ENCODE results near the gene ADCY9.
"Not testable (repeated sequence)": the region's sequence is repeated elsewhere in the genome, so short reads cannot be mapped to it uniquely, and the experiment has no call there.

Gene ADCY9

DNA sequence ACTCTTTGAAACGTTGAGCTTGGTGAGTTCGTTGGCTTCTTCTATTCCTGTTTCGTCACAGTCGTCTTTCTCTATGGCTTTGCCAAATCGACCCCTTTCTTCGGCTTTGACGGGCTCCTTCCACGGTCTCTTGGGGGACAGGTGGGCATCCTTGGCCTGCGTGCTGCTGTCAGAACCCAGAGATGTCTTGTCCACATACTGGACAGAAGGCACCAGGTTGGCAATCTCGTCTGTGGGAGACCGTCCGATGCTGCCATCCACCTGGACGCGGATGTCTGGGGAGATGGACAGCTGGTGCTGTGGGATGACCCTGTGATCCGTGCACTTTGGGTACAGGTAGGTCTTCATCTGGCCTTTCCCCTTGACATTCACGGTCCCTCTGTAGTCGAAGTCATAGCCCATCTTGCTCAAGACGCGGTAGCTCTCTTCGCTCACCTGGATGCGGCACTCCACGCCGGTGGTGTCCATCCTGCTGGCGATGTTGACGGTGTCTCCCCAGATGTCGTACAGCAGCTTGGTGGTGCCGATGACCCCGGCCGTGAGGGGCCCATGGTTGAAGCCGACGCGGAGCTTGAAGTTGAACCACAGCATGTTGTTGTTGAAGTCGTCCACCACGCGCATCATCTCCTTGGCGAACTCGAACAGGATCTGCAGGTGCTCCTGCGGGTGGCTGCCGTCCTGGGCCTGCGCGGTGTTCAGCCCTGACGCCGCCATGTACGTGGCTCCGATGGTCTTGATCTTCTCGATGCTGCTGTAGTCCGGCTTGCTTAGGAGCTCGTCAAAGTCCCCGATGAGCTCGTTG is 150.3 kb downstream of the ADCY9 start:
- no peak for DNase-seq

DNA sequence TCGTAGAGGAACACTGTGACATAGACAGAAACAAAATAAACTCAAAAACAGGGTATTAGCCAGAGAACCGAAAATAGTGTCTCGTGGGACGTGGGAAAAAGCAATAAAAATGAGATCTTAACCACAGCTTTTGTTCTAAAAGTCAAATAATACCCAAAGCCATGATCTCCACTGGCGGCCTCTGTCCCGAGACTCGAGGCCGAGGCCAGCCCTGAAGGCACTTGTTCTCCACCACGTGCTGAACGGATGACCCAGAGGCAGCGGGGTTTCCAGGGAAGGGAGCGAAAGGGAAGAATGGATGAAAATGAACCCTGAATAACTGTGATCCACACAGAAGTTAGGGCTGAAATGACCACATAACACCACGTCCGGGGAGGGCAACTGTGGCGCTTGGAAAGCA is 150.9 kb downstream of the ADCY9 start:
- DNase-seq: no peak

DNA sequence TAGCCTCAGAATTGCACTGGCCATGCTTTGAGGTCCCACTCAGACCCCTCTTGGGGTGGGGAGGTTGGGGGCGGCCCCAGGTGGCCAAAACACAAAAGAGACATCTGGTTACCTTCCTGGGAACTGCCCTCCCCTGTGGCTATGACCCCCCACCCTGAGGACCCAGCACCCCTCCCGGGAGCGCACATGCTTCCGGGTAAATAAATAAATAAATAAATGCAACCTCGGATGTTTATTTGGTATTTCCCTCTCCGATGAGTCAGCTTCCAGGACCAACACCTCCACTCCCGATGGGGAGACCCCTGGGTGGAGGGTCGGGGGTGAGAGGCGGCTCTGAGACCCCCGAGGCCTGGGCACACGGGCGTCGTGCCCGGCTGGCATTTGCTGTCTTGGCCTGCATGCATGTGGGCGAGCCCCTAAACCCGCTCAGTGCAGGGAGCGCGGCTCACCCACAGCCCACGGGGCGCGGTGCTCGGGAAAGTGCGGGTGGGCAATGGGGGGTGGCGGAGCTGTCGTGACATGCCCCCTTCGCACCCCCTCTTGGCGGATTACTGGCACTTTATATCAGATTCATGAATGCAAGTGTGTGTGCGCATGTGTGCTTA is 151.5 kb downstream of the ADCY9 start:
- DNase-seq: no peak

DNA sequence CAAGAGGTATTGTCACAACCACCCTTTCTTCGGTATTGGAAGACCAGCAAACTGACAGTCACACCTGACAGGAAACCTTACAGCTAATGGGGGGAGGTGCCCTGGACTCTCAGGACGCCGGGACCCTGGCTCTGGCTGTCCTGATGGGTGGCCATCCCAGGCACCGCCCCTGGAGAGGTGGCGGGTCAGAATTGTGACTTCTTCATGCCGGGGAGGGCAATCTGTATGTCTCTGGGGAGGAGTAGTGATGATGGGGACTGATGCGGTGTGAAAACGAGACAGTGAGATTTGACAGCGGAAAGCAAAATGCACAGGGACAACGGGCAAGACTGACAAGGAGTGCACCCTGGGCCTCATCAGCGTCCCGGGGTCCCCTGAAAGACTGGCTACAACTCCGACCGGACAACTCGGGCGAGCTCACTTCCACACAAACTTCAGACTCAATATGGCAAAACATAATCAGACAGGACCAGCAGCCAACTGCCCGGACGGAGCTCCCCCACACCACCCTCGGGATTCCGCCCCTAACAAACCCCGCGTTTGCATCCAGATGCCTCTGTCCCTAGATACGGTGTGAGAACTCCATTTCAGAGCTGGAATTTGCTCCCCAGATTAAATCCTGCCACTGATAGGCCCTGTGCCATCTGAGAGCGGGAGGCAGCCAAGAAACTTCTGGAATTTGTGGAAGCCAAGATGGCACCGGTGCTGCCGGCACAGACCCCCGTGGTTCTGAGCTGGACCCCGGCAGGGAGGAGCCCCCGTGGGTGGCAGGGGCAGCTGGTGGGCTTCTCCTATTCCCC is 152.2 kb downstream of the ADCY9 start:
- no peak for DNase-seq

DNA sequence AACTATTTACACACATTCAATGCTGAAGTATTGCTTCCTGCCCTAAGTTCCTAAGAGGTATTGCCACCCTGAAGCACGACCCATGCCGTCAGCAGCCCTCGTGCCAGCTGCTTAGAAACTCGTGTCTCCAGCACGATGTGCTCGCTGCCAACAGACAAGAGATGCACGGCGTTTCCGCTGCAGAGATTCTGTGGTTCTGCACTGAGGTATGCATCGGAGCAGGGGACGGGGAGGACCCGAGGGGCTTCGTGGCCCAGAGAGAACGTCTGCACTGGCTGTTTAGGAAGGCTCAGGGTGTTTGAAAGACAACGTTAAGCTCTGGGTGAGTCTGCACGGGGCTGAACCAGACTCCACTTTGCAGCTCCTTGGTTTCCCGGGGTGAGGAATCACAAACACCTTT is 153.0 kb downstream of the ADCY9 start:
- peak; percentile 20 for DNase-seq

DNA sequence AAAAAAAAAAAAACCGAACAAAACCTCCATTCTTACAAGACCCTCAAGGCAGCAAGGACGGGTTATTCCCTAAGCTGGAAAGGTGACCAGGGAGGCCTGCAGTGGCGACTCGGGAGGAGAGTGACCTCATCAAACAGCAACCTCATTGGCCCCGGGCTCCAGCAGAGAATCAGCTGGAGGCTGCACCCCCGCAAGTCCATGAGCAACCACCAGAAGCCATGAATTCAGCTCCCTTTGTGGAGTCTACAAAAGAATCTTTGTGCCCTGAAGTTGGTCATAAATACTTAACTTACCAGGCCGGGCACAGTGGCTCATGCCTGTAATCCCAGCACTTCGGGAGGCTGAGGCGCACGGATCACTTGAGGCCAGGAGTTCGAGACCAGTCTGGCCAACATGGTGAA is 154.8 kb downstream of the ADCY9 start:
- DNase-seq: no peak

DNA sequence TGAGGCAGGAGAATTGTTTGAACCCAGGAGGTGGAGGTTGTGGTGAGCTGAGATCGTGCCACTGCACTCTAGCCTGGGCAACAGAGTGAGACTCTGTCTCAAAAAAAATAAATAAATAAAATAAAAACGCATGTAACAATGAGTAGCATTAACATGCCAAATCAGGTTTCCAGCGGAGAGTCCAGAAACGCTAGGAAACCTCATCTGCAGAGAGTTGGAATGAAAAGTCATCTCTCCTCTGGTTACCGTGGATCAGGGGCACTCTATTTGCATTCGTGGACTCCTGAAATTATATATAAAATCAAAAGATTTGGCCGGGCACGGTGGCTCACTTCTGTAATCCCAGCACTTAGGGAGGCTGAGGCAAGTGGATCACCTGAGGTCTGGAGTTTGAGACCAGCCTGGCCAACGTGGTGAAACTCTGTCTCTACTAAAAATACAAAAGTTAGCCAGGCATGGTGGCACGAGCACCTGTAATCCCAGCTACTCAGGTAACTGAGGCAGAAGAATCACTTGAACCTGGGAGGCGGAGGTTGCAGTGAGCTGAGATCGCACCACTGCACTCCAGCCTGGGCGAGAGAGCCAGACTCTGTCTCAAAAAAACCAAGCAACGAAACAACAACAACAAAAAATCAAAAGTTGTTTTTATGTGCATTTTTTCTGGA is 156.2 kb downstream of the ADCY9 start:
- not testable (repeated sequence) for DNase-seq

DNA sequence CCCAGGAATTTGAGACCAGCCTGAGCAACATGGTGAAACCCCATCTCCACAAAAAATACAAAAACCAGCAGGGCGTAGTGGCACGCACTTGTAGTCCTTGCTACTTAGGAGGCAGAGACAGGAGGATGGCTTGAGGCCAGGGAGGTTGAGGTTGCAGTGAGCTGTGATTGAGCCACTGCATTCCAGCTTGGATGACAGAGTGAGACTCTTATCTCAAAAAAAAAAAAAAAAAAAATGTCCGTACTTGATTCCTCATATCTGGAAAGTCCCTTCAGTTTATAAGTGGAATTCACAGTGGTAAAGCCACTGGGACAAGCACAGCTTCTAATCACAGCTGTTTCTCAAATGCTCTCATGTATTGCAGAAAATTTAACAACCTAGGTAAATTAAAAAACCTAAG is 157.1 kb downstream of the ADCY9 start:
- DNase-seq: no peak

DNA sequence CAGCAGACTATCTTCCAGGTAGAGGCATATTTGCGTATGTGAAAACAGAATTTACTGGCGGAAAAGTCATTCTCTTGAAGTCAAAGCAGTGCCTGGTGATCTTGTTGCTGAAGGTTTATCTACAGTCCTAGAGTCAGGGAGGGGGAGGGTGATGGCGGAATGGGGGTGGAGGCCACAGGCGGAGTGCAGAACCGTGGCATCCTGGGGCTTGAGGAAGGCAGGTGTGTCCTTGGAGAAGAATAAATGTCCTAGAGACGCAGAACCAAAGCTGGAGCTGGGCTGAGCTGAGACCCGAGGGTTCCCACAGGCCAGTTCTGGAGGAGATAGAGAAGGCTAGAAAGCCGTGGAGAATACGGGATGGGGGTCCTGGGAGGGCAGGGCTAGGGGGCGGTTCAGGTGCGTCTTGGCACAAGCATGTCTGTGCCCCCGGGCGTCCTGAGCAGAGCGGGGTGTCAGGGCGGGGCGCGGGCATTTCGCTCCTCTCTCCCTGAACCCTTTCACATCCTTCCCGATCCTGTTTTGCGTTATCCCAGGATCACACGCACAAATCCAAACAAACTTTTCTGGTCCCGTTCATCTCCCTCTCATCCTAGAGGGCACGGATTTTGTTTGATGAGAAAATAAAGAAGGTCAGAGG is 158.8 kb downstream of the ADCY9 start:
- DNase-seq: no peak

DNA sequence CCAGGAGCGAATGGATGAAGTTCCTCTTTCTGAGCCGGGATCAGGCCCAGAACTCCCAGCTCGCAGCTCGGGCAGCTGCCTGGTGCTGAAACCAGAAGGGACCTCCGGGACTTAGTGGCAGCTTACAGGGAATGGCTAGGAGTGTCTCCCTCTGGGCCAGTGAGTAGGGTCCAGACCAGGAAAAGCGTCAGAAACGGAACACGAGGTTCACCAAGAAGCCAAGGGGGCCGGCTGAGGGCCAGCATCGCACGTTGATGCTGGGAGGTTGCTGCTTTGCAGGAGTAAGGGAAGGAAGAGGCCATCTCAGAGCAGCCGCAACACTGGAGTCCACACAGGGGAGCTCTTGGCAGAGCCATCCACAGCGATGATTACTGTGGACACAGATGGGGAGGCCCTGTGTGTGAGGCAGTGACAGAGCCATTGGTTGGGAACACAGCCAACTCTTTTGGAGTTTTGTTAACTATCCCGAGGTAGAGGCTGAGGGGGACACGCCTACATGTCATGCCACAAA is 161.8 kb downstream of the ADCY9 start:
- no peak for DNase-seq

DNA sequence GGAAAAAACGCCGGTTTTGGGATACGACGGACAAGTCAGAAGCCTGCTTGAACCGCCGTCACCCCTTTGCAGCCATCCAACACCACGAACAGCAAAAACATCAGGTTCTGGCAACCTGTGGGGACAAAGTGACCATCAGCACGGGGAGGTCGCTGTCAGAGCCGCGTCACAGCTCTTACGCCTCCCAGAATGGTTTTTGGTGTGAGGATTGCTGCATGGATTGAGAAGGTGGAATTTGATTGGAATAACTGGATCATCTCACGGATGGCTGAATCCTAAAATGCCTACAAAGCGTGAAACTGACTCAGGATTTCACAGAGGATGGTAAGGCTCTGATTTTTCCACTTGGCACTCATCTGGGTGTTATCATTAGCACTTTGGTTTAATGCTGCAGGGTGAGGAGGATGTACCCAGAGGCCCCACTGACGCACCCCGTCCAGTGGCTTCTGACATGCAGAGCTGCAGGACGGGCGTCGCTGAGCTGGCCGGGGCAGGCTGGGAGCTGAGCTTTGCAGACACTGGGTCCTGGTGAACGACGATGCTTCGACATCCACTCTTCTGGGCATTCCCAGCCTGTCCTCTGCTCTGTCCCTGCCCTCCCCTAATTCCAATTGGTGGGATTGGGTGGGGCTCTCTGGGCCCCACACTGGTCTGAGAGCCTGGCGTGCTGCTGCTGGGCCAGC is 162.4 kb downstream of the ADCY9 start:
- DNase-seq: no peak

DNA sequence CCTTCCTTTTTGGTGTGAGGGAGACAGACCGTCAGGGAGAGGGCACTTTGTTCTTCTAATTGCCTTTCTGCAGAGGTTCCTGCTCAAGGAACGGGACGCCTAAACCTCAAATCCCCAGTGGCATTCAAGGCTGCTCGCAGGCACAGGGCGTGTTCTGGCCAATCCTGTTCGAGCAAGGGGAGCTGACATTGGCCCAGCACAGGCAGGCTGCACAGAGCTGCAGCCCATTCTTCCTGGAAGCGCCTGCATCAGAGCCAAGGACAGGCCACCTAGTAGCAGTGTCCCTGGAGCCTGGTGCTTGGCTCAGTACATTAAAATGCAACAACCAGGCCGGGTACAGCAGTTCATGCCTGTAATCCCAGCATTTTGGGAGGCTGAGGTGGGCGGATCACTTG is 163.5 kb downstream of the ADCY9 start:
- DNase-seq: no peak

DNA sequence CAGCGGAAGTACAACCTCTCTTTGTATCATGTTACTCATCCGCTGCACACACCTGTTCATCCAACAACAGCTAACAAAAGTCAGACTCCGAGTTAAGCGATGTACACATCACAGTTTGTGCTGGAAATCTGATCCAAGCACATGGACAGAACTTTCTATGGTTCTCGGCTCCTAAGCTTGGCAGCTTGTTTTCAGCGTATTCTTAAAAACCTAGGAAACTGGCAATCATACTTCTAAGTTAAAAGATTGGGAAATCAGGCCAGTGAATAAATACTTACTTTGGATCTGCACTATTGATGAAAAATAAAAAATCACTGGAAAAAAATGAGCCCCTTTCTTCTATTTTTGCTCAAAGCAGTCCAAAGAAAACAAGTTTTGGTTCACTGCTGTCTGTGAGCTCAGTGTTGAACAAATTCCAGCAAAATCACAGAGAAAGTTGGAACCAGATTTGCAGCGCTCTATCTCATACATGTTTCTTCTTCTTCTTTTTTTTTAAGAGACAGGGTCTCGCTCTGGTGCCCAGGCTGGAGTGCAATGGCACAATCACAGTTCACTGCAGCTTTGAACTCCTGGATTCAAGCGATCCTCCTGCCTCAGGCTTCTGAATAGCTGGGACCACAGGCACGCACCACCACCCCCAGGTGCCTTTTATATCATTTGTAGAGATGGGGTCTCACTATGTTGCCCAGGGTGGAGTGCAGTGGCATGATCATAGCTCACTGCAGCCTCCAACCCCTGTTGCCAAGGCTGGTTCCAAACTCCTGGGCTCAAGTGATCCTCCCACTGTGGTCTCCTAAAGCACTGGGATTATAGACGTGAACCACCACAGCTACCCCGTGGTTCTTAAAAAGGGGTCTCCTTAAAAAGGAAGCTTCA is 164.1 kb downstream of the ADCY9 start:
- no peak for DNase-seq

DNA sequence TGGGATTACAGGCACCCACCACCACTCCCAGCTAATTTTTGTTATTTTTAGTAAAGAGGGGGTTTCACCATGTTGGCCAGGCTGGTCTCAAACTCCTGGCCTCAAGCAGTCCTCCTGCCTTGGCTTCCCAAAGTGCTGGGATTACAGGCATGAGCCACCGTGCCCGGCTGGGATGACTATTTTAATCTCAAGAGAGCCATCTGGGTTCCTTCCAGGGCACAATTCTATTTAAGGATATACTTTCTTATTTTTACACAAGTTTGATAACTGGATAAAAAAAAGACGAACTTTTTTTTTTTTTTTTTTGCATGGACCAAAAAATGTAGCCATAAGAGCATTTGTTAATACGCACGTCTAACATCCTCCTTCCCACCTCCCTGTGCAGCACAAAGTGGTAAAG is 164.9 kb downstream of the ADCY9 start:
- not testable (repeated sequence) for DNase-seq

DNA sequence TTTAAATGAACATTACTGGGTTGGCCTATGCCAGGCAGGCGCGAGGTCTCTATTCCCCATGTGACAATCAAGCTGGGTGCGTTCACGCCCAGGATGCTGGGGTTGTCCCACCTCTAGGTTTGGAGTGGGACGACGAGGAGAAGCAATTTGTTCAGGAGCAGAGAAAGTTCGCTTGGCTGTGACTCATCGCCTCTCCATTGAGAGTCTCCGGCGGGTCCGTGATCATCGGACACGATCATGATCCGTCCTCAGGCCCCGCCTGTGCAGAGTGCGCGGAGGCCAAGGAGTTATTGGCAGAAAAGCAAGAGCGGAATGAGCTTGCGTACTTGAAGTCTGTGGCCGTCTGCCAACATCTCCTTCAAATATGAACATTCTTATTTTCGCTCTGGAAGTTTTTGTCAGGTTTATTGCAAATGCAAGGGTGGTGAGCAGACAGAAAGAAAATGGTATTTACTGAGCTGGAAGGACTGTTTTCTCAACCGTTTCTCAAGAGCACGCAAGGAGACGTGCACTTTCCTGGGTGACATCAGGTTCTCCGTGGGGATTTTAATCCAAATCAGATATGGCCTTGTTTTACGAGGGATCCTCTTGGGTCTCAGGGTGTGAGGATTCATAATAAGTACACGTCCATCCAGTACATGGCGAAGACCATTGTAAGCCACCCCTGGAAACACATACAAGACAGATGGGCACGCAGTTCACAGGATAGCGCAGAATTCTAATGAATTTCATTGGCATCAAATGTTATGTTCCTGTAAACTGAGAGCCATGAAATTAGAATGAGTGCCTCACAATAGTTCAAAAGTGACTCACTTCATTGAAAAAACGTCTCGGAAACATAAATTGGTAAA is 165.7 kb downstream of the ADCY9 start:
- DNase-seq: no peak

DNA sequence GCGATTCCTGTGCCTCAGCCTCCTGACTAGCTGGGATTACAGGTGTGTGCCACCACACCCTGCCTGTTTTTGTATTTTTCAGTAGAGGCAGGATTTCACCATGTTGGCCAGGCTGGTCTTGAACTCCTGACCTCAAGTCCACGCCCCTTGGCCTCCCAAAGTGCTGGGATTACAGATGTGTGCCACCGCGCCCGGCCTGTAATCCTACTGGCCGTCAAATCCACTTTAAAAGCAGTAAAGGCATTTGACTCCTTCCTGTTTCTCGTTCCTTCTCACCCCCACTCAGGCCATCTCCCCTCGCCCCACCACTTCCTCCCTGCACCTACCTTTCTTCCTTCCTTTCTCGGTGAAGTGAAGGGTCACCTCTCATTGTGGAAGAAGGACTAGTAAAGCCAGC is 166.3 kb downstream of the ADCY9 start:
- DNase-seq: no peak

DNA sequence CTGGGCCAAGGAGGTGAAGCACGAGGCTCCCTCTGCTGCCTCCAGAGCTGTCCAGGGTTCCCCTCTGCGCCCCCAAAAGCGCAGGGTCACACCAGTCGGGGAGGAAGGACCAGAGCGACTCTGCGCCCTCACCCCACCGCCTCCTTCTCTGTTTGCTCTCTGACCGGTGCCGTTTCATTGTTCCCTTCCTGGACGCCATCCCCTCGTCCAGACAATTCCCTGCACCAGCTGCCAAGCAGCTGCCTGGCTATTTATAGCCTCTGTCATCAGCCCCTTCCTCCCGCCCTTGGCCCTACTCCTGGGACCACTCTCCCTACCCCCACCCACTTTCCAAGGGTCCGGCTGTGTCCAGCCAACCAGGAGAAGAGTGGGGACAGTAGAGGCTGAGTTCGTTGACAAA is 167.0 kb downstream of the ADCY9 start:
- DNase-seq: no peak

DNA sequence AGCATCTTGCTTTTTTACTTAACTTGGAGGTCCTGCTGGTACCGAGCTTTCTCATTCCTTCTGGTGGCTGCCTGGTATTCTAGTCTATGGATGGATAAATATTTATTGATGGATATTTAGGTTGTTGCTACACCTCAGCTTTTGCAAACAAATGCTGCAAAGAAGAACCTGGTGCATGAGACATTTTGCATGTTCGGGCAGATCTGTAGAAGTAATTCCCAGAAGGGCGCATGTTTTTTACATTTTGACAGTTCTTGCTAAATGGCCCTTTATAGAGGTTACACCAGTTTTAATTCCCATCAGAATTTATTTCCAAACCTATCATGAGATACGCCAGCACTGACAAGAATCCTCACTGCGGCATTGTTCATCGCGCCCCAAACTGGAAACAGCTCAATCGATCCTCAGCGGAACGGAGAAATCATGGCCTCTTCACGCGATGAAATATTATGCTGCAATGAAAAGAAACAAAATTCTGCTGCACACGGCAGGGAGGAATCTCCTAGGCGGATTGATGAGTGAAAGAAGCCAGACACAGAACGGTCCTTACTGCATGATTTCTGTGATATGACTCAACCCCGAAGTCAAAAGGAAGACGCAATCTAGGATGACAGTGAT is 167.8 kb downstream of the ADCY9 start:
- DNase-seq: no peak

DNA sequence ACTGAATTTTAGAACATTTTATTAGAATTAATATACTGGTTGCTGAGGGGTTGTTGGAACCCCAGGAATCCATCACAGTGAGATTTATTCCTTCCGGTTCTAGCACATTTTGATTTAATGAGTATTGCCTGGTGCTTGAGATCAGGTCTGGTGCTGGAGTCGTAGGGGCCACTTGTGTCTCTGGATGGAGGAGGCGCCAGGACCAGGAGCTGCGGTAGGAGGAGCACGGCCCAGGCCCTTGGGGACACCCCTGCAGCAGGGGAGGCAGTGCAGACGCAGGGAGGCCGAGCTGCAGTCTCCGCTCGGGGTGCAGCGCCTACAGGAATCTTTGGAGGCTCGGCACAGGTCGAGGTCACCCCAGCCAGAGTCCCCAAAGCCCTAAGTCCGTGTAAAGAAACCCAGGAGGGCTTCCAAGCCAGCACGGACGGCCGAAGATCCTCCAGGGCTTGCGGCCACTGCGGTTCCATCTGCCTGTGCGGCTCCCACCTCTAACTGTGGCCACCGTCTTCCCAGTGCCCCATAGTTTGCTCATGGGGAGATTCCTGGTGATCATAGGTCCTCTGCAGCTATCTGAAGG is 169.6 kb downstream of the ADCY9 start:
- DNase-seq: no peak

Data from activated effector memory CD4-positive, alpha-beta T cell treated with Interleukin-2 at 50 U/mL for 16 hours (primary cell).